CD4-positive, alpha-beta T cell treated with Interleukin-17A for 4 hours (primary cell): Measurements from ENCODE around the gene RUNX1.
"Not testable (repeated sequence)": the region's sequence is repeated elsewhere in the genome, so short reads cannot be mapped to it uniquely, and the experiment has no call there.

Experiments used
- DNase-seq: peaks from one replicate; pipeline ENCODE4 v3.0.0-alpha.2; 2020; ENCODE audit warnings: mixed read lengths

RUNX1 gene

DNA sequence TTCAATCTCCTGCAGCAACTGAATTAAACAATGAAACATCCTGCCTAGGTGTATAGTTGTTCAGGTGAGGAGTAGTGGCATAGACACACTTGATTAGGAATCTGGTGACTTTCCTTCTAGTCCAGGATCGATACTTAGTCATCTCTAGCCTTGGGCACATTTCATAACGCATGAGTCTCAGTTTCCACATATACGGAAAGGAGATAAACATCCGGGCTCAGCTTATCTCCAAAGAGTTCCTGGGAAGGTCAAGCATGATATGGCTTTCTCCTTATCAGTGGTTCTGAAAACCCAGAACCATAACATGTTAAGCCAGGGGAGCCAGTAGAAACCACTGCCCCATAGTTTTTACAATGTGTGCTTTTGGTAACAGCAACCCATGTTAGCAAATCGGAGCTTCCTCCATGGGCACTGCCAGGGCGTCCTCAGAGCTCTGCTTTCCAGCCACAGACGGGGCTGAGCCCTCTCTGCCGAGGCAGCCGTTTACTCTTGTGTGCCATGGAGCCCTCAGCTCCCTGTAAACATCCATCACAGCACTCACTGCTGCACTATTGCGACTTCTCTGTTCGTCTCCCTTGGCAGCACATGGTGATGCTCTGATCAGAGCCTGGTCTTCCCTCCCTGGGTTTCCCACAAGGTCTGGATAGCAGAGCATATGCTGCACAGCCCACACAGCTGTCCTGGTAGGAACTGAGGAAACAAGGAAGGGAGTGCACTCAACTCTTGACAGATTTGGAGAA, 34.6 kb downstream of the RUNX1 start:
- DNase-seq = no peak

DNA sequence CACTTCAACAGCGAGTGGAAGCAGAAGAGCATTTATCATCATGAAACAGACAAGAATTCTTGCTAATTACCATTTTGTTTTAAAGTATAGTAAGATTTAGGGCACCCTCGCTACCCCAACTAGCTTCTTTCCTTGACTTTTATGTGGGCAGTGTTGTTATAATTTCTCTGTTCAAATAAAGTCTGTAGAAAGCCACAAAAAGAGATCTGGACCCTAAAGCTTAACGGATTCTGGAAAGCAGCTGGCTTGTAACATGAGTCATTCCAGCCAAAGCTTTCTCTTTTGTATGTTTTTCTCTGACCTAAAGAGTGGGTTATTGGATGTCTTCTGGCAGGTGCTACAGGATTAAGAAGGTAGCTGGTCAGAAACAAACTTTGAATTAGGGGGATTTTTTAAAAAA, 37.4 kb downstream of the RUNX1 start:
- no peak for DNase-seq

- DNase-seq = no peak
Measured at GRCh38 chr21:35010447-35010846, 38.7 kb downstream of the RUNX1 start.

DNA sequence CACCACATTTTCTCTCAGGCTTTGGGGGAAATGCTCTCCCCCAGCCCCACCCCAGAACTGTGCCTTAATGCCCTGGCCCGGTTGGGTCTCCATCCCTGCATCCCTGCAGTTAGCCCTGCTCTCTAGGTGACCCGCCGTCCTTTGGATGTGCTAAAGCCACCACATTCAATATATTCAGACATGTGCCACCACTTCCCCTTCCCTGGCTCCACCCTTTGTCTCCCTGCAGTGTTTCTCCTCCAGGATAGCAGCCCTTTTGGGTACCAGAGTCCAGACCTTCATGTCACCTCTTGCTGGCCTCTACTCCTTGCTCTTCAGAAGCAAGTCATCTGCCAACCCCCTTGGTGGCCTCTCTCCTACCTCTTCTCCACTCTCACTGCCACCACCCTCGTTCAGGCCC, 41.8 kb downstream of the RUNX1 start:
- DNase-seq = no peak

GRCh38 chr21:35006771-35007170, 42.3 kb downstream of the RUNX1 start:
- DNase-seq = no peak

- DNase-seq = no peak
Measured at GRCh38 chr21:35006248-35006647, 42.9 kb downstream of the RUNX1 start.

DNA sequence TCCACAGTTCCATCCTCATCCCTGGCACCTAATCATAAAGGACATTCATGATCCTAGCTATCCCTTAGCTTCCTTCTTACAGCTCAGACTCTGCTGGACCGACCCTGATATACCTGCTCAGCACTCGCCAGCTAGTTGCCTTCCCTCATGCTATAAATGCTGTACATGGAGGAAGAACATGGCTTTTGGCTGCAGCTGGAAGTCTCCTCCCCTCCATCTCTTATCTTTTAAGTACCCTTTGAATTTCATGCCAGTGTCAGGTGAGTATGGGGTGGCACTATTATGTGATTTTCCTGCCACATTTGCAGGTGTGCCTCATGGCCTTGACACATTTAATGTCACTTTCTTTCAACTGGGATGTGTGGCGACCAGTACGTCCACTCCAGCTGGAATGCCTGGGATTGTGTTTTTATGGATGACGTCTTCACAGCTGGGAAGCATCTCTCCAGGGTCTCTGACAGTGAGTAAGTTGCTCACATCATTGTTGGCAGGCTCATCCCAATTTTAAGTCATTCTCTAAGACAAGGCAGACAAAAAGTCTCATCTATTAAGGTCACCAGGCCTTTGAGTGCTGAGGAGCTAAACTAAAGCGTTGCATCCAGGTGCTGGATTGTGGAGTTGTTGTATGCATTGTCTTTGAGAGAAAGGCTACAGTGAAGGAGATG, 43.4 kb downstream of the RUNX1 start:
- no peak for DNase-seq

- no peak for DNase-seq
Measured at GRCh38 chr21:35005077-35005476, 44.0 kb downstream of the RUNX1 start.

- DNase-seq = no peak
Measured at GRCh38 chr21:35004314-35004713, 44.8 kb downstream of the RUNX1 start.

- DNase-seq = no peak
Measured at GRCh38 chr21:35002879-35003722, 46.0 kb downstream of the RUNX1 start.

- DNase-seq = no peak
Measured at GRCh38 chr21:34999397-34999941, 49.6 kb downstream of the RUNX1 start.

GRCh38 chr21:34998176-34998575, 50.9 kb downstream of the RUNX1 start:
- DNase-seq = no peak

DNA sequence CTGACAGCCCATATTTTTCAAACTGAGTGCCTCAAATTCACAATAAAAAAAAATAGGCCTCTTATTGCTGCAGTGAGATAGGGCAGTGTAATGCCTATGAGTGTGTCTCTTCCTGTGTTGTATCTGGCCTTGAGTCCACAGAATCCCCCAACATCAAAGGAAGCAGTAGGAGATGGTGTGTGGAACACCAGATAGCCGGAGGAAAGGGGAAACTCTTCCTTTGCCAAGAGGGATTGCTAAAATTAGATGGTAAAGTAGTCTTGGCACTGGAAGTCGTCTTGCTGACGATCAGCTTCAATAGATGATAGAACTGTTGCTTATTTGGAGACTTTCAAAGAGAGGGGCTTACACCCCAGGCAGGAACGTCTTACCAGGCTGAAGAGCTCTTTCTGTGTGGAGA, 51.8 kb downstream of the RUNX1 start:
- DNase-seq = no peak

GRCh38 chr21:34996304-34997101, 52.6 kb downstream of the RUNX1 start:
- DNase-seq = peak; percentile 35

DNA sequence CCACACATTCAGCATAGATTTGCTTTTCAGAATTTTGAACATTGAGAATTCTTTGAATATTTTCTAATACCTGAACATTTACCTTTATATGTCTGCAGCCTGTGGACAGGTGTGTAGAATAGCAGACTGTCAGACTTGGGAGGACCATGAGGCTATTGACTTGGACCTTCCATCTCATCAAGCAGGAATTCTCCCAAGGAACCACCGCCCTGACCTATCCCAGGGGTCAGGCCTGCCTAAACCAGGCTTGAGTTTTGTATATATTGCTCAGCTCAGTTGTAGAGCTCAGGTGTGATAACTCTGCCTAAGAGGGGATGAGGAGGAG, 53.2 kb downstream of the RUNX1 start:
- no peak for DNase-seq

DNA sequence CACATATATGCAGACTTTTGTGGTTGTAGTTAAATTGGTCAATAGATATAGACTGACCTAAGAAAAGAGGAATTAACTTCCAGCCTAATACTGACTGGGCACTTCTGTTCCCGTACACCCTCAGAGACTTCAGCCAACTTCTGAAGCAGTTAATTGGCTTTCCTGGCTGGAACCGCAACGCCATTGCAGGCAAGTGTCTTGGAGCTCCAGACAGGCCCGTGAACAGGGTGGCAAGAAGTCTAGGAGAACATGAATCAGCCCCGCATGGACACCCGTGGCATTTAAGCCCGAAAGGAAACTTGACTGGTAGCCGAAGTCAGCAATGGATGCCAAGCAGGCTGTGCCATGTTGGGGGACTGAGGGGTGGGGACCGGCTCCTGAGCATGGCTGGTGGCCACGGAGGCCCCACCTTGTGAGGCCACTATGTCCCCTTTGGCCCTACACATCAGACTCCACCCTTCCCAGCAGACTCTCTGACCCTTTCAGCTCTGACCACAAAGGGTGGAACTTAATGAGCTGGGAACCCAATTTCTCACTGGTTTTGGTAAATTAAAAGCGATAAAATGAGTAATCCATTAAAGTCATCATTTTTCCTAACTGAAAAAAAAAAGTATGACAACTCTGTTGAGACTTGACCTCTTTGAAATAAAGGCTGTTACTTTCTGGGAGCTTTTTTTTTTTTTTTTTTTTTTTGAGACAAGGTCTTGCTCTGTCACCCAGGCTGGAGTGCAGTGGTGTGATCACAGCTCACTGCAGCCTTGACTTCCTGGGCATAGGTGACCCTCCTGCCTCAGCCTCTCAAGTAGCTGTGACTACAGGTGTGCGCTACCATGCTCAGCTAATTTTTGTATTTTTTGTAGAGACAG, 54.1 kb downstream of the RUNX1 start:
- DNase-seq = no peak

GRCh38 chr21:34993521-34993921, 55.6 kb downstream of the RUNX1 start:
- not testable (repeated sequence) for DNase-seq

DNA sequence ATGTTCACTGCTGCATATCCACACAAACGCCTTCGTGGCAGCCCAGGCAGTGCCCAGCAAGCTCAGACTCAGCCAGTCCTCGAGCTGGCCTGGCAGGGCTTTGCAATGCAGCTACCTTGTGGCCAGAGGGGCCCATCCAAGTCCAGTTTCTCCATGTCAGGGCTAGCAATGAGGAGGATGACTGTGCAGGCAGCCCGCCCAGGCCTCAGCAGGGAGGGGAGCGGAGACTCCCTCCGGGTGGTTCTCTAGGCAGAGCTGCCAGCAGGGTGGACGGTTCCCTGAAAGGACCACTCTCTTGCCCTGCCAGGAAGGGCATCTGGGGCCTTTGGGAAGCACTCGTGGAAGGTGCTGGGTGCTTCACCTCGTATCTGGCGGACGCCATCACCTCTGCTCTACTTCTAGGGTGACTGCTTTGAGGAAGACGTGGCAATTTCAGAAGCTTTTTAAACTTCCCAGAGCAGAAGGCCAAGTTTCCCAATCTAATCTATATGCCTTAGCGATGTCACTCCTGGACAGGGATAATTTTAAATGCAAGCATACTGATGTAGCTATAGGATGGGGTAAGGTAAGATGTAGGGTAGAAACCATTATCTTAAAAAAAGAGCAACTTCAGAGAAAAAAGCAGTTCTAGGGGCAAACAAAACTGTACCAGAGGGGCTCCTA, 56.2 kb downstream of the RUNX1 start:
- no peak for DNase-seq

GRCh38 chr21:34992180-34992579, 56.9 kb downstream of the RUNX1 start:
- DNase-seq = no peak

DNA sequence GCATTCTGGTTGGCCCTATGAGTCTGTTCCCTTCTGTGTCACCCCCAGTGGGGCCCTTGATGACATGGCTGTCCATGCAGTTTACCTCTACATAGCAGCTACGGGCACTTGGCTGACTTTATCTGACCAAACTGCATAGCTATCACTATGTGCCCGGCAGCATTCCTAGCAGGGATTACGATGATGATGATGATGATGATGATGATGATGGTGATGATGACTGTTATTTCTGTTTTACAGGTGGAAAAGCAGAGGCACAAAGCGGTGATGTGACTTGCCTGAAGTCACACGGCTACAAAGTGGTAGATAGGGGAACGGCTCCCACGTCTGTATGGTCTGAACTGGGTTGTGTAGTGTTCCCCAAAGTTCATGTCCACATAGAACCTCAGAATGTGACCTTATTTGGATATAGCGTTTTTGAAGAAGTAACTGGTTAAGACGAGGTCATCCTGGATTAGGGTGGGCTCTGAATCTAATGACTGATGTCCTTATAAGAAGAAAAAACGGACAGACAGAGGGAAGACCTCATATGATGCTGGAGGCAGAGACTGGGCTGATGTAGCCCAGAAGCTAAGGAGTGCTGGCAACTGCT, 57.6 kb downstream of the RUNX1 start:
- no peak for DNase-seq

DNA sequence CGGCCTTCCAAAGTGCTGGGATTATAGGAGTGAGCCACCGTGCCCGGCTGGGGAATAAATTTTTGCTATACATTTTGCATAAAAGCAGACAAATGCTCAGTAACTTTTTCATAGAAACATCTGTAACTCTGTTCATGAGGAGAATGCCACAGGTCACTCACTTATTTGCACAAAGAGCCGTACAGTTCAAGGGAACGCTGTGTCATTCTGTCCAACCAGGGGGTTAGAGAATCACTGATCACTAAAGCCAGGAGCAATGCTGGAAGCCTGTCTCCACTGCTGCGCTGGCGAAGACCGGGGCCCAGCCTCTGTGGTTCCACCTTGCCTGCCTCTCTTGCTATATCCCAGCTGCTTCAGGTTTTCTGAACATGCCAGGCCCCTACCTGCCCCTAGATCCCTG, 58.3 kb downstream of the RUNX1 start:
- no peak for DNase-seq
